HG03469 (cell line): ENCODE results near the gene CADM4.

Experiments used
- ATAC-seq: cut with Tn5 transposase; IDR thresholded peaks from one replicate; pipeline ENCODE4 v1.9.1; 2021; ENCODE audit warnings: mild to moderate bottlenecking, moderate library complexity, moderate number of reproducible peaks; ENCODE audit not compliant: unreplicated experiment

CADM4 gene

GRCh38 chr19:43634872-43635560 lies 4.6 kb downstream of the CADM4 start:
- no peak for ATAC-seq

GRCh38 chr19:43634506-43634871 lies 5.2 kb downstream of the CADM4 start:
- ATAC-seq: no peak

GRCh38 chr19:43634068-43634467 lies 5.6 kb downstream of the CADM4 start:
- no peak for ATAC-seq

- ATAC-seq: no peak
Measured at GRCh38 chr19:43633520-43633919, 6.1 kb downstream of the CADM4 start.

- no peak for ATAC-seq
Measured at GRCh38 chr19:43631491-43631890, 8.2 kb downstream of the CADM4 start.

- ATAC-seq: no peak
Measured at GRCh38 chr19:43628646-43629326, 10.9 kb downstream of the CADM4 start.

- no peak for ATAC-seq
Measured at GRCh38 chr19:43626838-43627237, 12.8 kb downstream of the CADM4 start.

- no peak for ATAC-seq
Measured at GRCh38 chr19:43625918-43626579, 13.6 kb downstream of the CADM4 start.

- ATAC-seq: no peak
Measured at GRCh38 chr19:43624933-43625332, 14.7 kb downstream of the CADM4 start.

GRCh38 chr19:43623889-43624670 lies 15.6 kb downstream of the CADM4 start:
- ATAC-seq: no peak

- ATAC-seq: no peak
Measured at GRCh38 chr19:43622956-43623355, 16.7 kb downstream of the CADM4 start.

GRCh38 chr19:43622070-43622469 lies 17.6 kb downstream of the CADM4 start:
- ATAC-seq: no peak

- ATAC-seq: no peak
Measured at GRCh38 chr19:43620061-43621001, 19.3 kb downstream of the CADM4 start.

GRCh38 chr19:43619262-43620060 lies 20.2 kb downstream of the CADM4 start, which contains the start of gene ZNF428:
TSS of gene ZNF428 (minus strand) at chr19:43619629. CDS start at chr19:43614304, 5,325 bp downstream.
- ATAC-seq: peak; percentile 68

- ATAC-seq: no peak
Measured at GRCh38 chr19:43618921-43619261, 20.8 kb downstream of the CADM4 start.

- no peak for ATAC-seq
Measured at GRCh38 chr19:43616954-43617353, 22.7 kb downstream of the CADM4 start.

GRCh38 chr19:43616306-43616705 lies 23.3 kb downstream of the CADM4 start:
- ATAC-seq: no peak

GRCh38 chr19:43612374-43612773 lies 27.3 kb downstream of the CADM4 start:
- no peak for ATAC-seq

GRCh38 chr19:43611788-43612187 lies 27.9 kb downstream of the CADM4 start, which contains the start of gene SRRM5:
TSS of gene SRRM5 (plus strand) at chr19:43612088. CDS start at chr19:43612122, 34 bp downstream.
- no peak for ATAC-seq
